Measurements from ENCODE around the gene IRAK2.

DNA sequence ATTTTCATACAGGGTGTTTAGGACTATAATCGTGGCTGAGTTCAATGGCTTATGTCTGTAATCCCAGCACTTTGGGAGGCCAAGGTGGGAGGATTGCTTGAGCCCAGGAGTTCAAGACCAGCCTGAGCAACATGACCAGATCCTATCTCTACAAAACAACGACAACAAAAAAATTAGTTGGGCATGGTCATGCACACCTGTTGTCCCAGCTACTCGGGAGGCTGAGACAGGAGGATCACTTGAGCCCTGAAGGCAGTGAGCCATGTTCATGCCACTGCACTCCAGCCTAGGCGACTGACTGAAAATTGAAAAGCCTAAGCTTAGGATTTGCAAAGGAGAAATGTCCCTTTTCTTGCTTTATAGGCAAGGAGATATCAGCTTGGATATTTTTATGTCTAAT lies 47.8 kb upstream of the IRAK2 start:
- TF ChIP-seq, protein P1, sequence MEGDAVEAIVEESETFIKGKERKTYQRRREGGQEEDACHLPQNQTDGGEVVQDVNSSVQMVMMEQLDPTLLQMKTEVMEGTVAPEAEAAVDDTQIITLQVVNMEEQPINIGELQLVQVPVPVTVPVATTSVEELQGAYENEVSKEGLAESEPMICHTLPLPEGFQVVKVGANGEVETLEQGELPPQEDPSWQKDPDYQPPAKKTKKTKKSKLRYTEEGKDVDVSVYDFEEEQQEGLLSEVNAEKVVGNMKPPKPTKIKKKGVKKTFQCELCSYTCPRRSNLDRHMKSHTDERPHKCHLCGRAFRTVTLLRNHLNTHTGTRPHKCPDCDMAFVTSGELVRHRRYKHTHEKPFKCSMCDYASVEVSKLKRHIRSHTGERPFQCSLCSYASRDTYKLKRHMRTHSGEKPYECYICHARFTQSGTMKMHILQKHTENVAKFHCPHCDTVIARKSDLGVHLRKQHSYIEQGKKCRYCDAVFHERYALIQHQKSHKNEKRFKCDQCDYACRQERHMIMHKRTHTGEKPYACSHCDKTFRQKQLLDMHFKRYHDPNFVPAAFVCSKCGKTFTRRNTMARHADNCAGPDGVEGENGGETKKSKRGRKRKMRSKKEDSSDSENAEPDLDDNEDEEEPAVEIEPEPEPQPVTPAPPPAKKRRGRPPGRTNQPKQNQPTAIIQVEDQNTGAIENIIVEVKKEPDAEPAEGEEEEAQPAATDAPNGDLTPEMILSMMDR (conservative IDR thresholded peaks at IDR 0.05): no peak
- TF ChIP-seq ZFX (IDR thresholded peaks at IDR 0.05): no peak
